ENCODE results near the gene IFIT2.
"Not testable (repeated sequence)": the region's sequence is repeated elsewhere in the genome, so short reads cannot be mapped to it uniquely, and the experiment has no call there.

Gene IFIT2

GRCh38 chr10:89348481-89348880, 46.6 kb downstream of the IFIT2 start:
- DNase-seq = no peak
- no peaks in the 10 kb centered on the region for H3K36me3 ChIP-seq
- H3K9me3 ChIP-seq (ENCODE audit: severe bottlenecking) = no peaks in the 10 kb centered on the region
- H3K27ac ChIP-seq = no peak overlapping the region
- no peak overlapping the region for H3K4me3 ChIP-seq (ENCODE audit: low read depth, low read length)
- H3K27me3 ChIP-seq (ENCODE audit: insufficient read depth, low read depth, severe bottlenecking) = no peaks in the 10 kb centered on the region
- TF ChIP-seq, protein P1, sequence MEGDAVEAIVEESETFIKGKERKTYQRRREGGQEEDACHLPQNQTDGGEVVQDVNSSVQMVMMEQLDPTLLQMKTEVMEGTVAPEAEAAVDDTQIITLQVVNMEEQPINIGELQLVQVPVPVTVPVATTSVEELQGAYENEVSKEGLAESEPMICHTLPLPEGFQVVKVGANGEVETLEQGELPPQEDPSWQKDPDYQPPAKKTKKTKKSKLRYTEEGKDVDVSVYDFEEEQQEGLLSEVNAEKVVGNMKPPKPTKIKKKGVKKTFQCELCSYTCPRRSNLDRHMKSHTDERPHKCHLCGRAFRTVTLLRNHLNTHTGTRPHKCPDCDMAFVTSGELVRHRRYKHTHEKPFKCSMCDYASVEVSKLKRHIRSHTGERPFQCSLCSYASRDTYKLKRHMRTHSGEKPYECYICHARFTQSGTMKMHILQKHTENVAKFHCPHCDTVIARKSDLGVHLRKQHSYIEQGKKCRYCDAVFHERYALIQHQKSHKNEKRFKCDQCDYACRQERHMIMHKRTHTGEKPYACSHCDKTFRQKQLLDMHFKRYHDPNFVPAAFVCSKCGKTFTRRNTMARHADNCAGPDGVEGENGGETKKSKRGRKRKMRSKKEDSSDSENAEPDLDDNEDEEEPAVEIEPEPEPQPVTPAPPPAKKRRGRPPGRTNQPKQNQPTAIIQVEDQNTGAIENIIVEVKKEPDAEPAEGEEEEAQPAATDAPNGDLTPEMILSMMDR (IDR thresholded peaks at IDR 0.05; ENCODE audit: low read depth, low read length) = no peak

DNA sequence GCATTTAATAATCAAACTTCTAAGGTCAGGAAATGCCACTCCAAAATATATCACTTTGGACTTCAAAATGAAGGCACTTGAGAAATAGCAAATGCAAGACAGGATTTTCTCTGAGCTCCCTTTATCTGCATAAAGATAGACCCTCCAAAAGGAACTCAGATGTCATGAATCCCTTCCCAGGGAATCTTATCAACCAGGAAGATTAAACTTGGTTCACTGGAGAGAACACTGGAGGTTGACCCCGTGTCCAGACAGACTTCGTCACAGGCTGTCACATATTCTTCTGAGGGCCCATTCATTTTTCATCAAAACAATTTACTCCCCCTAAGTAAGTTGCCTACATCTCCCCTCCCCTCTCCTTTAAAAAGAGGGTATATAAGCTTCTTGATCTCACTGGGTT, 47.1 kb downstream of the IFIT2 start:
- H3K36me3 ChIP-seq = no peaks in the 10 kb centered on the region
- no peaks in the 10 kb centered on the region for H3K9me3 ChIP-seq (ENCODE audit: severe bottlenecking)
- H3K4me3 ChIP-seq (ENCODE audit: low read depth, low read length) = no peak overlapping the region
- H3K27ac ChIP-seq = no peak overlapping the region
- TF ChIP-seq, protein P1 (IDR thresholded peaks at IDR 0.05; ENCODE audit: low read depth, low read length) = no peak
- no peak for DNase-seq
- H3K27me3 ChIP-seq (ENCODE audit: insufficient read depth, low read depth, severe bottlenecking) = no peaks in the 10 kb centered on the region

- not testable (repeated sequence) for H3K9me3 ChIP-seq (ENCODE audit: severe bottlenecking); H3K27ac ChIP-seq; H3K36me3 ChIP-seq; H3K27me3 ChIP-seq (ENCODE audit: insufficient read depth, low read depth, severe bottlenecking); H3K4me3 ChIP-seq (ENCODE audit: low read depth, low read length); DNase-seq
Measured at GRCh38 chr10:89350631-89351315, 48.9 kb downstream of the IFIT2 start.

GRCh38 chr10:89351412-89351779, 49.5 kb downstream of the IFIT2 start:
- H3K9me3 ChIP-seq (ENCODE audit: severe bottlenecking) = no peaks in the 10 kb centered on the region
- H3K4me3 ChIP-seq (ENCODE audit: low read depth, low read length) = no peak overlapping the region
- DNase-seq = no peak
- no peaks in the 10 kb centered on the region for H3K36me3 ChIP-seq
- no peak overlapping the region for H3K27ac ChIP-seq
- H3K27me3 ChIP-seq (ENCODE audit: insufficient read depth, low read depth, severe bottlenecking) = no peaks in the 10 kb centered on the region
- TF ChIP-seq, protein P1 (IDR thresholded peaks at IDR 0.05; ENCODE audit: low read depth, low read length) = no peak

DNA sequence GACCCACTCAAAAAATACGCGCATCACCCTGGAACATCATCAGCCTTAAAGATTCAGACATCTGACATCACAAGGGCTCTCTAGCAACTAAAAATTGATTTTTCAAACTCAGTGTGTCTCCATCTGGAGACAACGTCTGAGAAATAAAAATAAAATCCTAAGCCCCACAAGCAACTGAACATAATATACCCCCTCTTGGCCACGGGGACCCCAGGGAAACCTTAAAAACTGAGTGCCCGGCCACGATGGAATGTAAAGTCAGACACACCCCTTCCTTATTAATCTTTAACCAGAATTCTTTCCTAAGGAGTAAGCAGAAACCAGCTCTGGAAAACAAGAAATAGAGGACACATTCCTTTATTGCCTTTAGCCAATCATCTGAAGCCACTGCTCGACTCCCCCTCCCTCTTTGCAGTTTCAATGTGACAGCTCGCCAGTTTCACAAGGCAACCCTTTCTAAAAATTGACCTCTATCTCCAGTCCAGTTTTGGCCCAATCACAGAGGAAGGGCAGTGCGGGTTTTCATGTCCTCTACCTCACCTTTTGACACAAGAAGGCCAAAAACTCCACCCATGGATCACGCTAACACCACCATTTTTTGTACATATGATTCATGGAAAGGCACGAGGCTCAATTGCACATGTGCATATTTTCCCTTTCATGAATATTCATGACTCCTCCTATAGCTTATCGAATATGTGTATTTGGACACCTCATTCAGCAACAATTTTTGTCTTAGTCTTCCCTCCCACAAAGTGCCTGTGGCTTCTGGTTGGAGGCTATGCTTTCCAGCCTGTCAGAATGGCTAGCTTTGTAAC, 50.1 kb downstream of the IFIT2 start:
- no peaks in the 10 kb centered on the region for H3K36me3 ChIP-seq
- no peaks in the 10 kb centered on the region for H3K9me3 ChIP-seq (ENCODE audit: severe bottlenecking)
- no peak for DNase-seq
- H3K27ac ChIP-seq = no peak overlapping the region
- no peak overlapping the region for H3K4me3 ChIP-seq (ENCODE audit: low read depth, low read length)
- no peaks in the 10 kb centered on the region for H3K27me3 ChIP-seq (ENCODE audit: insufficient read depth, low read depth, severe bottlenecking)
- TF ChIP-seq, protein P1 (IDR thresholded peaks at IDR 0.05; ENCODE audit: low read depth, low read length) = no peak

GRCh38 chr10:89352802-89353201, 51.0 kb downstream of the IFIT2 start:
- TF ChIP-seq, protein P1 (IDR thresholded peaks at IDR 0.05; ENCODE audit: low read depth, low read length) = no peak
- no peaks in the 10 kb centered on the region for H3K27me3 ChIP-seq (ENCODE audit: insufficient read depth, low read depth, severe bottlenecking)
- no peaks in the 10 kb centered on the region for H3K9me3 ChIP-seq (ENCODE audit: severe bottlenecking)
- DNase-seq = no peak
- no peak overlapping the region for H3K4me3 ChIP-seq (ENCODE audit: low read depth, low read length)
- H3K36me3 ChIP-seq = no peaks in the 10 kb centered on the region
- no peak overlapping the region for H3K27ac ChIP-seq

Data from WERI-Rb-1 (cell line).